Neural cell (in vitro differentiated cells): ENCODE data around the gene LRRC2. TPM values are rescaled to one million over a fixed set of nuclear protein-coding genes. Genes with fewer than 3 reads are reported as not detected.

ENCODE experiments used
- H2AFZ ChIP-seq: fragments of 200-600, 300-800 bp; sonication (generic), shearing (Covaris generic); 2 replicates; pipeline ENCODE4 v1.6.0; 2014; ENCODE audit warnings: low read depth, mild to moderate bottlenecking, antibody characterized with exemption, low read length, moderate library complexity
- H3F3A ChIP-seq: fragments of 200-600 bp; shearing (Covaris generic); 2 replicates; pipeline ENCODE4 v1.6.1; 2016; ENCODE audit warnings: mild to moderate bottlenecking, moderate library complexity, mixed read lengths, antibody characterized with exemption, low read length; ENCODE audit not compliant: insufficient read depth, poor library complexity, severe bottlenecking
- H3K27ac ChIP-seq: fragments of 200-600, 300-800 bp; sonication (generic), shearing (Covaris generic); 2 replicates; pipeline ENCODE4 v1.5.1; 2014; ENCODE audit warnings: mild to moderate bottlenecking, low read length, moderate library complexity
- H3K27me3 ChIP-seq: fragments of 300-800, 200-600 bp; sonication (generic), shearing (Covaris generic); 2 replicates; pipeline ENCODE4 v1.6.0; 2014; ENCODE audit warnings: mild to moderate bottlenecking, low read depth, low read length, moderate library complexity; ENCODE audit not compliant: insufficient read depth
- H3K36me3 ChIP-seq: fragments of 300-800, 200-600 bp; sonication (generic), shearing (Covaris generic); 2 replicates; pipeline ENCODE4 v1.5.1; 2014; ENCODE audit warnings: mild to moderate bottlenecking, antibody characterized with exemption, low read length, moderate library complexity; ENCODE audit not compliant: insufficient read depth
- H3K4me2 ChIP-seq: fragments of 300-800, 200-600 bp; sonication (generic), shearing (Covaris generic); 2 replicates; pipeline ENCODE4 v1.6.0; 2014; ENCODE audit warnings: mild to moderate bottlenecking, low read length
- H3K4me3 ChIP-seq: fragments of 300-800, 200-600 bp; sonication (generic), shearing (Covaris generic); 2 replicates; pipeline ENCODE4 v1.5.1; 2014; ENCODE audit warnings: mild to moderate bottlenecking, low read length, moderate library complexity
- H3K79me2 ChIP-seq: fragments of 200-600 bp; shearing (Covaris generic); replicated peaks from 2 replicates; pipeline ENCODE4 v1.6.0; 2014; ENCODE audit warnings: mild to moderate bottlenecking, low read length, moderate library complexity; ENCODE audit not compliant: insufficient read depth
- H3K9ac ChIP-seq: fragments of 300-800, 200-600 bp; sonication (generic), shearing (Covaris generic); 2 replicates; pipeline ENCODE4 v1.6.1; 2016; ENCODE audit warnings: mild to moderate bottlenecking, low read length, mixed read lengths
- H3K9me2 ChIP-seq: fragments of 200-600 bp; shearing (Covaris generic); 2 replicates; pipeline ENCODE4 v1.6.1; 2016; ENCODE audit warnings: mild to moderate bottlenecking, low read length, mixed read lengths; ENCODE audit not compliant: insufficient read depth
- H3K9me3 ChIP-seq: fragments of 200-600, 300-800 bp; sonication (generic), shearing (Covaris generic); 2 replicates; pipeline ENCODE4 v1.6.1; 2016; ENCODE audit warnings: mild to moderate bottlenecking, mixed run types, low read length, moderate library complexity, mixed read lengths
- H4K20me1 ChIP-seq: fragments of 200-600 bp; shearing (Covaris generic); 2 replicates; pipeline ENCODE4 v1.6.1; 2016; ENCODE audit warnings: mild to moderate bottlenecking, mixed run types; ENCODE audit not compliant: insufficient read depth
- EP300 ChIP-seq: fragments of 450-650 bp; conservative IDR thresholded peaks from 2 replicates; pipeline ENCODE4 v1.6.1; 2014; ENCODE audit warnings: antibody characterized with exemption, mild to moderate bottlenecking, moderate library complexity; ENCODE audit not compliant: poor library complexity, severe bottlenecking
- EZH2 ChIP-seq: fragments of 200-600, 300-800 bp; shearing (Covaris generic), sonication (generic); IDR thresholded peaks from 2 replicates; pipeline ENCODE4 v1.6.1; 2014; ENCODE audit warnings: antibody characterized with exemption, low read length, borderline replicate concordance, mild to moderate bottlenecking; ENCODE audit not compliant: insufficient read depth, poor library complexity, severe bottlenecking
- MXI1 ChIP-seq: fragments of 450-650 bp; conservative IDR thresholded peaks from 2 replicates; pipeline ENCODE4 v1.6.1; 2014; ENCODE audit warnings: antibody characterized with exemption, mild to moderate bottlenecking; ENCODE audit not compliant: poor library complexity, severe bottlenecking
- POLR2AphosphoS5 ChIP-seq: IDR thresholded peaks from 2 replicates; pipeline ENCODE4 v1.6.1; 2012
- RAD21 ChIP-seq: fragments of 450-650 bp; conservative IDR thresholded peaks from 2 replicates; pipeline ENCODE4 v1.6.1; 2014; ENCODE audit warnings: antibody characterized with exemption, mild to moderate bottlenecking, moderate library complexity
- SMC3 ChIP-seq: fragments of 450-650 bp; conservative IDR thresholded peaks from 2 replicates; pipeline ENCODE4 v1.6.1; 2014; ENCODE audit warnings: antibody characterized with exemption, mild to moderate bottlenecking, moderate library complexity; ENCODE audit not compliant: poor library complexity
- TAF1 ChIP-seq: IDR thresholded peaks from 2 replicates; pipeline ENCODE4 v1.6.1; 2012; ENCODE audit warnings: low read depth
- polyA plus RNA-seq: library from polyadenylated mRNA; depleted of rRNA; stranded (reverse); fragments of >200 nt; gene quantifications from 2 replicates; pipeline ENCODE4 v1.2.3, GENCODE V29; 2014
- TF ChIP-seq, protein P1 (sequence below): IDR thresholded peaks from 2 replicates; pipeline ENCODE4 v1.6.1; 2012; ENCODE audit warnings: borderline replicate concordance
- TF ChIP-seq, protein P2 (sequence below): fragments of 450-650 bp; IDR thresholded peaks from 2 replicates; pipeline ENCODE4 v1.5.1; 2014; ENCODE audit warnings: antibody characterized with exemption, mild to moderate bottlenecking, moderate library complexity; ENCODE audit not compliant: poor library complexity, severe bottlenecking

LRRC2 gene
- polyA plus RNA-seq, 1 donor from 2014 or later, result not detected

DNA sequence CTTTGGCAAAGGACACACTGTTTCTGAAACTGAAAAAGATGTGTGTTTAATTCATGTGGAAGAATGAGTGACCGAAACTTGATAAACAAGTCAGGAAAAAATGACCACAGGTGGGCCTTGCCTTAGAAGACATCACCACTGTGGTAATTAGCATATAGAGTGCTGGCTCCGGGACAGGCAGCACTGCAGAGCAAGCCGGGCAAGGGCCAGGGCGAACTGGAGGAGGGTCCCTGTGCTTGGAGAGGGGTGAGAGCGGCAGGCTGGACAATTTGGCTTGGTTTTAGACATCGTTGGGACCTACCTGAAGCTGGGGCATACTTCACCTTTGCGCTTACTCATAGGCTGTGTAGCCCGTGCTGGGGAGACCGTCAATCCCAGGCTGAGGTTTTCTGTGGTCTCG lies 60.1 kb downstream of the LRRC2 start:
- H4K20me1 ChIP-seq, result no peaks in the 10 kb centered on the region
- no peaks in the 10 kb centered on the region for H3K9me3 ChIP-seq
- no peak overlapping the region for H3K4me2 ChIP-seq
- no peaks in the 10 kb centered on the region for H3K36me3 ChIP-seq
- H3K27ac ChIP-seq, result no peak overlapping the region
- H2AFZ ChIP-seq, result no peak overlapping the region
- TF ChIP-seq POLR2AphosphoS5 (no peak), RAD21 (no peak), EP300 (no peak), TAF1 (no peak), SMC3 (no peak), EZH2 (no peak), MXI1 (no peak)
- TF ChIP-seq, protein P1, sequence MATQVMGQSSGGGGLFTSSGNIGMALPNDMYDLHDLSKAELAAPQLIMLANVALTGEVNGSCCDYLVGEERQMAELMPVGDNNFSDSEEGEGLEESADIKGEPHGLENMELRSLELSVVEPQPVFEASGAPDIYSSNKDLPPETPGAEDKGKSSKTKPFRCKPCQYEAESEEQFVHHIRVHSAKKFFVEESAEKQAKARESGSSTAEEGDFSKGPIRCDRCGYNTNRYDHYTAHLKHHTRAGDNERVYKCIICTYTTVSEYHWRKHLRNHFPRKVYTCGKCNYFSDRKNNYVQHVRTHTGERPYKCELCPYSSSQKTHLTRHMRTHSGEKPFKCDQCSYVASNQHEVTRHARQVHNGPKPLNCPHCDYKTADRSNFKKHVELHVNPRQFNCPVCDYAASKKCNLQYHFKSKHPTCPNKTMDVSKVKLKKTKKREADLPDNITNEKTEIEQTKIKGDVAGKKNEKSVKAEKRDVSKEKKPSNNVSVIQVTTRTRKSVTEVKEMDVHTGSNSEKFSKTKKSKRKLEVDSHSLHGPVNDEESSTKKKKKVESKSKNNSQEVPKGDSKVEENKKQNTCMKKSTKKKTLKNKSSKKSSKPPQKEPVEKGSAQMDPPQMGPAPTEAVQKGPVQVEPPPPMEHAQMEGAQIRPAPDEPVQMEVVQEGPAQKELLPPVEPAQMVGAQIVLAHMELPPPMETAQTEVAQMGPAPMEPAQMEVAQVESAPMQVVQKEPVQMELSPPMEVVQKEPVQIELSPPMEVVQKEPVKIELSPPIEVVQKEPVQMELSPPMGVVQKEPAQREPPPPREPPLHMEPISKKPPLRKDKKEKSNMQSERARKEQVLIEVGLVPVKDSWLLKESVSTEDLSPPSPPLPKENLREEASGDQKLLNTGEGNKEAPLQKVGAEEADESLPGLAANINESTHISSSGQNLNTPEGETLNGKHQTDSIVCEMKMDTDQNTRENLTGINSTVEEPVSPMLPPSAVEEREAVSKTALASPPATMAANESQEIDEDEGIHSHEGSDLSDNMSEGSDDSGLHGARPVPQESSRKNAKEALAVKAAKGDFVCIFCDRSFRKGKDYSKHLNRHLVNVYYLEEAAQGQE, result no peak
- TF ChIP-seq, protein P2, sequence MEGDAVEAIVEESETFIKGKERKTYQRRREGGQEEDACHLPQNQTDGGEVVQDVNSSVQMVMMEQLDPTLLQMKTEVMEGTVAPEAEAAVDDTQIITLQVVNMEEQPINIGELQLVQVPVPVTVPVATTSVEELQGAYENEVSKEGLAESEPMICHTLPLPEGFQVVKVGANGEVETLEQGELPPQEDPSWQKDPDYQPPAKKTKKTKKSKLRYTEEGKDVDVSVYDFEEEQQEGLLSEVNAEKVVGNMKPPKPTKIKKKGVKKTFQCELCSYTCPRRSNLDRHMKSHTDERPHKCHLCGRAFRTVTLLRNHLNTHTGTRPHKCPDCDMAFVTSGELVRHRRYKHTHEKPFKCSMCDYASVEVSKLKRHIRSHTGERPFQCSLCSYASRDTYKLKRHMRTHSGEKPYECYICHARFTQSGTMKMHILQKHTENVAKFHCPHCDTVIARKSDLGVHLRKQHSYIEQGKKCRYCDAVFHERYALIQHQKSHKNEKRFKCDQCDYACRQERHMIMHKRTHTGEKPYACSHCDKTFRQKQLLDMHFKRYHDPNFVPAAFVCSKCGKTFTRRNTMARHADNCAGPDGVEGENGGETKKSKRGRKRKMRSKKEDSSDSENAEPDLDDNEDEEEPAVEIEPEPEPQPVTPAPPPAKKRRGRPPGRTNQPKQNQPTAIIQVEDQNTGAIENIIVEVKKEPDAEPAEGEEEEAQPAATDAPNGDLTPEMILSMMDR, result no peak
- H3F3A ChIP-seq, result no peaks in the 10 kb centered on the region
- no peaks in the 10 kb centered on the region for H3K27me3 ChIP-seq
- H3K4me3 ChIP-seq, result no peak overlapping the region
- no peak overlapping the region for H3K9ac ChIP-seq
- no peaks in the 10 kb centered on the region for H3K9me2 ChIP-seq
- H3K79me2 ChIP-seq, result no peaks in the 10 kb centered on the region

DNA sequence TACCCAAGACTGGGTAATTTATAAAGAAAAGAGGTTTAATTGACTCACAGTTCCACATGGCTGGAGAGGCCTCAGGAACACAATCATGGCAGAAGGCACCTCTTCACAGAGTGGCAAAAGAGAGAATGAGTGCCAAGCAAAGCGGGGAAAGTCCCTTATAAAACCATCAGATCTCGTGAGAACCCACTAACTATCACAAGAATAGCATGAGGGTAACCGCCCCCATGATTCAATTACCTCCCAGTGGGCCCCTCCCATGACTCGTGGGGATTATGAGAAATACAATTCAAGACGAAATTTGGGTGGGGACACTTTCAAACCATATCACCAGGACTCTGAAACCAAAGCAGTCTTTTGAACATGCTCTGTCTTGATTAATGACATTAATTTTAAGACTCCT lies 61.3 kb downstream of the LRRC2 start:
- no peak overlapping the region for H2AFZ ChIP-seq
- no peak overlapping the region for H3K9ac ChIP-seq
- H3K4me2 ChIP-seq, result no peak overlapping the region
- TF ChIP-seq TAF1, result no peak
- no peak for TF ChIP-seq EP300
- no peaks in the 10 kb centered on the region for H3K27me3 ChIP-seq
- no peaks in the 10 kb centered on the region for H3K79me2 ChIP-seq
- H3K4me3 ChIP-seq, result no peak overlapping the region
- H3F3A ChIP-seq, result no peaks in the 10 kb centered on the region
- H3K36me3 ChIP-seq, result no peaks in the 10 kb centered on the region
- H3K9me3 ChIP-seq, result no peaks in the 10 kb centered on the region
- no peaks in the 10 kb centered on the region for H3K9me2 ChIP-seq
- H3K27ac ChIP-seq, result no peak overlapping the region
- H4K20me1 ChIP-seq, result no peaks in the 10 kb centered on the region
